Panc1 (cell line): ENCODE data around the gene IQSEC2. TPM values are rescaled to one million over a fixed set of nuclear protein-coding genes. Genes with fewer than 3 reads are reported as not detected.

Experiments
- ATAC-seq: fragments of 200-7000 bp; cut with Tn5 transposase; 2 replicates; pipeline ENCODE4 v1.9.1; 2020; ENCODE audit warnings: mild to moderate bottlenecking, moderate library complexity
- BruUV-seq: library from RNA; stranded (reverse); fragments of 400-500 nt; replicated peaks from 2 replicates; lab custom pipeline; 2021; lab: Mats Ljungman, UMichigan
- CTCF ChIA-PET: fragments of 300-600 bp; sonication (Branson Sonifier 250); formaldehyde crosslinking; loops from one replicate; lab custom pipeline; 2022; ENCODE audit warnings: antibody characterized with exemption; lab: Charles Lee
- POLR2A ChIA-PET: fragments of 300-600 bp; sonication (Branson Sonifier 250); formaldehyde crosslinking; loops from one replicate; lab custom pipeline; 2022; ENCODE audit warnings: antibody characterized with exemption; lab: Charles Lee
- DNase-seq: peaks from one replicate; pipeline ENCODE4 v3.0.0-alpha.2; 2010; ENCODE audit warnings: low read depth, low spot score
- H3K27ac ChIP-seq: 2 replicates; pipeline ENCODE4 v1.5.1; 2011; ENCODE audit warnings: mild to moderate bottlenecking, low read length, inconsistent platforms
- H3K27me3 ChIP-seq: fragments of 200-500 bp; sonication (Bioruptor generic); 2 replicates; pipeline ENCODE4 v1.6.0; 2014; ENCODE audit warnings: low read length, inconsistent platforms; ENCODE audit not compliant: control insufficient read depth, insufficient read depth
- H3K36me3 ChIP-seq: fragments of 200-500 bp; sonication (Bioruptor generic); 2 replicates; pipeline ENCODE4 v1.5.1; 2014; ENCODE audit warnings: inconsistent platforms, mild to moderate bottlenecking, low read length, moderate library complexity; ENCODE audit not compliant: control insufficient read depth, insufficient read depth
- H3K4me1 ChIP-seq: 2 replicates; pipeline ENCODE4 v1.5.1; 2011; ENCODE audit warnings: inconsistent platforms, mild to moderate bottlenecking, low read length, moderate library complexity; ENCODE audit not compliant: control insufficient read depth, insufficient read depth
- H3K4me3 ChIP-seq, 2 experiments: 2 replicates each; pipeline ENCODE4 v1.5.1; 2011 to 2012; ENCODE audit warnings: low read depth in 2 of 2, low read length in 2 of 2, mild to moderate bottlenecking in 2 of 2, inconsistent platforms in 1 of 2, moderate library complexity in 1 of 2
- H3K9me3 ChIP-seq: fragments of 200-500 bp; sonication (Bioruptor generic); 2 replicates; pipeline ENCODE4 v1.5.1; 2014; ENCODE audit warnings: low read depth, mild to moderate bottlenecking, inconsistent platforms, low read length, moderate library complexity; ENCODE audit not compliant: control insufficient read depth, insufficient read depth
- CTCF ChIP-seq: fragments of 450-650 bp; IDR thresholded peaks from 2 replicates; pipeline ENCODE4 v1.5.1; 2017; ENCODE audit warnings: mild to moderate bottlenecking
- POLR2AphosphoS5 ChIP-seq: IDR thresholded peaks from 2 replicates; pipeline ENCODE4 v1.6.1; 2012; ENCODE audit warnings: mild to moderate bottlenecking, low read depth, low read length, moderate library complexity
- REST ChIP-seq, 2 experiments: IDR thresholded peaks; 2 replicates each; pipeline ENCODE4 v1.6.1; 2011 to 2012; ENCODE audit warnings: low read depth in 2 of 2, control low read depth in 1 of 2, low read length in 1 of 2, mild to moderate bottlenecking in 1 of 2, moderate library complexity in 1 of 2; ENCODE audit not compliant: insufficient read depth in 1 of 2
- SIN3A ChIP-seq: IDR thresholded peaks from 2 replicates; pipeline ENCODE4 v1.6.1; 2012; ENCODE audit warnings: low read depth, mild to moderate bottlenecking, low read length, moderate library complexity, borderline replicate concordance; ENCODE audit not compliant: insufficient read depth
- TCF7L2 ChIP-seq: IDR thresholded peaks from 2 replicates; pipeline ENCODE4 v1.6.1; 2011; ENCODE audit warnings: mild to moderate bottlenecking, low read depth, low read length, inconsistent platforms
- in situ Hi-C: cut with HindIII; loops from 2 replicates; pipeline ENCODE4 v1.10.0; 2016; ENCODE audit warnings: low sequenced_read_pairs, low pct_unique_long_range_greater_than_20kb
- intact Hi-C: fragments of 100-400 bp; cut with micrococcal nuclease; formaldehyde crosslinking; loops from one replicate; pipeline ENCODE4 v1.10.0; 2022; ENCODE audit not compliant: unreplicated experiment
- total RNA-seq: library from RNA; stranded (reverse); gene quantifications from one replicate; pipeline ENCODE4 v1.2.1, GENCODE V29; 2021; ENCODE audit not compliant: unreplicated experiment

IQSEC2 gene
- total RNA-seq, 1 experiment from 2014 or later: 38.8 TPM

- no peaks in the 10 kb centered on the region for H3K36me3 ChIP-seq
- peak; percentile 20; the same call in 1 of the 2 replicates for ATAC-seq
- no peak for DNase-seq
- ChIA-PET POLR2A (no interaction called here), CTCF (interaction anchor here (0.6 to 0.7 kb wide), 2 partner anchors 69 to 101 kb away, joined by 3 to 7 read pairs; no protein-coding TSS in a partner anchor)
- TF ChIP-seq REST (IDR thresholded peaks at IDR 0.05; ENCODE audit: insufficient read depth in 1 of 2, low read depth in 2 of 2, low read length in 1 of 2): no peak
- TF ChIP-seq SIN3A: no peak
- no peak for TF ChIP-seq TCF7L2
- no peak for TF ChIP-seq CTCF
- TF ChIP-seq POLR2AphosphoS5: no peak
- H3K4me1 ChIP-seq: peaks cover 14% of the 10 kb centered on the region
- intact Hi-C loops (no loop called here), in situ Hi-C loops (no loop called here)
- no peaks in the 10 kb centered on the region for H3K27me3 ChIP-seq
- H3K4me3 ChIP-seq: no peak overlapping the region
- H3K9me3 ChIP-seq: no peaks in the 10 kb centered on the region
- no TSS peak for BruUV-seq
- no peak overlapping the region for H3K27ac ChIP-seq
Measured at GRCh38 chrX:53262918-53263394, 18.4 kb downstream of the IQSEC2 start.

GRCh38 chrX:53262189-53262917, 19.0 kb downstream of the IQSEC2 start:
- Histone ChIP-seq H3K27me3 (no peaks in the 10 kb centered on the region), H3K36me3 (no peaks in the 10 kb centered on the region), H3K4me1 (peaks cover 14% of the 10 kb centered on the region), H3K4me3 (no peak overlapping the region), H3K9me3 (no peaks in the 10 kb centered on the region), H3K27ac (no peak overlapping the region)
- intact Hi-C loops (no loop called here), in situ Hi-C loops (no loop called here)
- no TSS peak for BruUV-seq
- ATAC-seq: 0 out of 2 replicates have a peak, but pooled peaks have one; percentile 17
- CTCF ChIA-PET: interaction anchor here (1.1 kb wide), 1 partner anchor 18 kb away, joined by 3 read pairs; no protein-coding TSS in a partner anchor
- POLR2A ChIA-PET: no interaction called here
- no peak for TF ChIP-seq POLR2AphosphoS5
- TF ChIP-seq TCF7L2: no peak
- no peak for TF ChIP-seq SIN3A
- DNase-seq: no peak
